ENCODE results near the gene ARAF. TPM values are rescaled to one million over a fixed set of nuclear protein-coding genes. Genes with fewer than 3 reads are reported as not detected.

ARAF gene
- total RNA-seq, 1 experiment from 2014 or later, result 60.0 TPM

- TF ChIP-seq CTCF (conservative IDR thresholded peaks at IDR 0.05; ENCODE audit: low read depth, low read length) (no peak), EZH2 (IDR thresholded peaks at IDR 0.05; ENCODE audit: borderline replicate concordance, low read depth, low read length, poor library complexity, severe bottlenecking) (no peak)
- Histone ChIP-seq H3K9me3 (ENCODE audit: low read depth, low read length, poor library complexity, severe bottlenecking) (no peaks in the 10 kb centered on the region), H3K36me3 (ENCODE audit: insufficient read depth, low read length, poor library complexity, severe bottlenecking) (no peaks in the 10 kb centered on the region), H3K4me3 (ENCODE audit: low read depth, low read length, poor library complexity, severe bottlenecking) (no peak overlapping the region), H3K27ac (ENCODE audit: low read depth, low read length, poor library complexity, severe bottlenecking) (no peak overlapping the region), H3K27me3 (replicated peaks; ENCODE audit: insufficient read depth, low read depth, low read length, poor library complexity) (no peaks in the 10 kb centered on the region), H3K4me1 (ENCODE audit: insufficient read depth, low read length, poor library complexity, severe bottlenecking) (peaks cover 3% of the 10 kb centered on the region)
- intact Hi-C loops (cut with micrococcal nuclease; ENCODE audit: unreplicated experiment), result no loop called here
- POLR2A ChIA-PET (ENCODE audit: low non-redundant PET), result no interaction called here
- BruUV-seq (replicated peaks), result no TSS peak
- no peak for DNase-seq (ENCODE audit: low spot score)
- CTCF ChIA-PET, result no interaction called here
Measured at GRCh38 chrX:47611926-47612325, 50.9 kb downstream of the ARAF start.

GRCh38 chrX:47612418-47612817, 51.4 kb downstream of the ARAF start:
- Histone ChIP-seq H3K27ac (ENCODE audit: low read depth, low read length, poor library complexity, severe bottlenecking) (no peak overlapping the region), H3K27me3 (replicated peaks; ENCODE audit: insufficient read depth, low read depth, low read length, poor library complexity) (no peaks in the 10 kb centered on the region), H3K9me3 (ENCODE audit: low read depth, low read length, poor library complexity, severe bottlenecking) (no peaks in the 10 kb centered on the region), H3K36me3 (ENCODE audit: insufficient read depth, low read length, poor library complexity, severe bottlenecking) (no peaks in the 10 kb centered on the region), H3K4me1 (ENCODE audit: insufficient read depth, low read length, poor library complexity, severe bottlenecking) (peaks cover under 1% of the 10 kb centered on the region), H3K4me3 (ENCODE audit: low read depth, low read length, poor library complexity, severe bottlenecking) (no peak overlapping the region)
- ChIA-PET POLR2A (ENCODE audit: low non-redundant PET) (no interaction called here), CTCF (no interaction called here)
- no peak for TF ChIP-seq CTCF (conservative IDR thresholded peaks at IDR 0.05; ENCODE audit: low read depth, low read length)
- TF ChIP-seq EZH2 (IDR thresholded peaks at IDR 0.05; ENCODE audit: borderline replicate concordance, low read depth, low read length, poor library complexity, severe bottlenecking), result no peak
- DNase-seq (ENCODE audit: low spot score), result no peak
- intact Hi-C loops (cut with micrococcal nuclease; ENCODE audit: unreplicated experiment), result no loop called here
- no TSS peak for BruUV-seq (replicated peaks)

GRCh38 chrX:47613082-47613481, 52.1 kb downstream of the ARAF start:
- no peaks in the 10 kb centered on the region for H3K4me1 ChIP-seq (ENCODE audit: insufficient read depth, low read length, poor library complexity, severe bottlenecking)
- ChIA-PET POLR2A (ENCODE audit: low non-redundant PET) (no interaction called here), CTCF (no interaction called here)
- TF ChIP-seq EZH2 (IDR thresholded peaks at IDR 0.05; ENCODE audit: borderline replicate concordance, low read depth, low read length, poor library complexity, severe bottlenecking) (no peak), CTCF (conservative IDR thresholded peaks at IDR 0.05; ENCODE audit: low read depth, low read length) (no peak)
- no peaks in the 10 kb centered on the region for H3K36me3 ChIP-seq (ENCODE audit: insufficient read depth, low read length, poor library complexity, severe bottlenecking)
- H3K27me3 ChIP-seq (replicated peaks; ENCODE audit: insufficient read depth, low read depth, low read length, poor library complexity), result no peaks in the 10 kb centered on the region
- intact Hi-C loops (cut with micrococcal nuclease; ENCODE audit: unreplicated experiment), result no loop called here
- no peaks in the 10 kb centered on the region for H3K9me3 ChIP-seq (ENCODE audit: low read depth, low read length, poor library complexity, severe bottlenecking)
- no peak overlapping the region for H3K4me3 ChIP-seq (ENCODE audit: low read depth, low read length, poor library complexity, severe bottlenecking)
- no TSS peak for BruUV-seq (replicated peaks)
- no peak for DNase-seq (ENCODE audit: low spot score)
- H3K27ac ChIP-seq (ENCODE audit: low read depth, low read length, poor library complexity, severe bottlenecking), result no peak overlapping the region
